ENCODE results near the gene USP49. TPM values are rescaled to one million over a fixed set of nuclear protein-coding genes. Genes with fewer than 3 reads are reported as not detected.

The USP49 gene
- total and polyA plus RNA-seq, 4 donors = 1.8 to 8.6 (median 3.6) TPM

- Histone ChIP-seq H3K27ac (ENCODE audit: low read depth in 1 of 2, low read length in 1 of 2) (no peak overlapping the region), H3K9me3 (ENCODE audit: control insufficient read depth in 4 of 4, insufficient read depth in 3 of 4, low read length in 3 of 4) (no peaks in the 10 kb centered on the region), H3K4me1 (ENCODE audit: control insufficient read depth in 5 of 5, insufficient read depth in 5 of 5, low read length in 5 of 5) (peaks cover 3 to 26% (median 10%) of the 10 kb centered on the region in 5 donors), H3K36me3 (ENCODE audit: control insufficient read depth in 4 of 4, insufficient read depth in 4 of 4, low read length in 4 of 4) (peaks cover 0 to 3% (median under 1%) of the 10 kb centered on the region in 4 donors), H3K9ac (ENCODE audit: insufficient read depth in 1 of 2, low read length in 2 of 2) (peak overlapping the region in 1 of 2 donors; percentile 67), H3K4me3 (no peak overlapping the region), H3K27me3 (ENCODE audit: control insufficient read depth in 3 of 3, insufficient read depth in 3 of 3, low read length in 2 of 3) (no peaks in the 10 kb centered on the region)
- WGBS, 2 donors = 29 to 53% methylated on average over 3 of the region's 3 CpGs
- DNase-seq (no peak), ATAC-seq (ENCODE audit: insufficient read depth, low FRiP score) (no peak)
- TF ChIP-seq CTCF (IDR thresholded peaks at IDR 0.05; ENCODE audit: control extremely low read depth, extremely low read depth) = no peak
Observed at GRCh38 chr6:41896281-41896680, 1.1 kb upstream of the USP49 start.

- no peaks in the 10 kb centered on the region for H3K36me3 ChIP-seq (ENCODE audit: control insufficient read depth in 4 of 4, insufficient read depth in 4 of 4, low read length in 4 of 4)
- ATAC-seq (ENCODE audit: insufficient read depth, low FRiP score) = no peak
- no peak for TF ChIP-seq CTCF (IDR thresholded peaks at IDR 0.05; ENCODE audit: control extremely low read depth, extremely low read depth)
- peak overlapping the region; percentile 49 for H3K4me3 ChIP-seq
- peak; percentile 21 to 37 (median 28) for DNase-seq
- peak overlapping the region in 1 of 2 donors; percentile 54 for H3K9ac ChIP-seq (ENCODE audit: insufficient read depth in 1 of 2, low read length in 2 of 2)
- H3K27ac ChIP-seq (ENCODE audit: low read depth in 1 of 2, low read length in 1 of 2) = peak overlapping the region in 1 of 2 donors; percentile 40
- H3K27me3 ChIP-seq (ENCODE audit: control insufficient read depth in 3 of 3, insufficient read depth in 3 of 3, low read length in 2 of 3) = no peaks in the 10 kb centered on the region
- 2 to 3% methylated on average over 47 to 56 of the region's 56 CpGs for WGBS, 2 donors
- H3K4me1 ChIP-seq (ENCODE audit: control insufficient read depth in 5 of 5, insufficient read depth in 5 of 5, low read length in 5 of 5) = peaks cover 3 to 26% (median 10%) of the 10 kb centered on the region in 5 donors
- no peaks in the 10 kb centered on the region for H3K9me3 ChIP-seq (ENCODE audit: control insufficient read depth in 4 of 4, insufficient read depth in 3 of 4, low read length in 3 of 4)
Observed at GRCh38 chr6:41894366-41895299, 542 bp downstream of the USP49 start.

DNA sequence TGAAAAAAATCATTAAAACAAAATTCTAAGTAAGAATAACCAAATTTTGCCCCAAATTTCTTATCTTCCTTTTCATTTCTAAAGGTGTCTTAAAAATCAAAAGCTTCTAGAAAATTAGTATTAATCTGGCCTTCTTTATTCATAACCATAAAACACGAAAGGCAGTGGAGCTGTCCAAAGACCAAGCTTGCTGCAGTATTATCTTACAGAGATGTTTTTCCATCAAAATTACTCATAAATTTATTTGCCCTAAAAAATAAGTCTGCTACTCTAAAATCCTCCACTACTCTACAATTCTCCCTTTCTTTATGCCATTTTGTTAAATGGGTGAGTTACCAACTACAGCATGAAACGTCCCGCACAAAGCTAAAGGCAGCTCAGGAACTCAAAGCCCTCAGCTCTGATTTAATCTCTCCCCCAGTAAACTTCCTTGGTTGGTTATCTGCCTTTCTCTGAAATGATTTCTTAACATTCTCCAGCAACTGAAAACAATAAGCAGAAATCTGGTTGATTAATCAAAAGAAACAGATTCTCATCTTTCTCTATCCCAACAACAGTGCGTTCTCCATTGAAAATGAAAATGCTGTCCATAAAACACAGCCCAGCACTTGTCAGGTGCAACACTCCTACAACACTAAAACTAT lies 2.1 kb downstream of the USP49 start:
- ATAC-seq (ENCODE audit: insufficient read depth, low FRiP score) = no peak
- no peak for TF ChIP-seq CTCF (IDR thresholded peaks at IDR 0.05; ENCODE audit: control extremely low read depth, extremely low read depth)
- WGBS, 2 donors = 73 to 78% methylated on average over 4 of the region's 4 CpGs

More for the DNA sequence above, 2.1 kb downstream of the USP49 start:
- H3K27ac ChIP-seq (ENCODE audit: low read depth in 1 of 2, low read length in 1 of 2) = no peak overlapping the region
- no peaks in the 10 kb centered on the region for H3K9me3 ChIP-seq (ENCODE audit: control insufficient read depth in 4 of 4, insufficient read depth in 3 of 4, low read length in 3 of 4)
- H3K4me3 ChIP-seq = no peak overlapping the region
- no peak overlapping the region for H3K9ac ChIP-seq (ENCODE audit: insufficient read depth in 1 of 2, low read length in 2 of 2)
- peaks cover 3 to 26% (median 10%) of the 10 kb centered on the region in 5 donors for H3K4me1 ChIP-seq (ENCODE audit: control insufficient read depth in 5 of 5, insufficient read depth in 5 of 5, low read length in 5 of 5)
- no peaks in the 10 kb centered on the region for H3K36me3 ChIP-seq (ENCODE audit: control insufficient read depth in 4 of 4, insufficient read depth in 4 of 4, low read length in 4 of 4)
- peak in 1 of 3 donors; percentile 0 for DNase-seq
- no peaks in the 10 kb centered on the region for H3K27me3 ChIP-seq (ENCODE audit: control insufficient read depth in 3 of 3, insufficient read depth in 3 of 3, low read length in 2 of 3)
